ENCODE measurements around the gene C1orf174.
A peak's percentile ranks its signal among the peaks of the same experiment; 100 is the strongest.

C1orf174 gene

GRCh38 chr1:3871451-3871805 lies 28.6 kb downstream of the C1orf174 start:
- DNase-seq (ENCODE audit: low read depth in 2 of 2): no peak

GRCh38 chr1:3869751-3870301 lies 30.2 kb downstream of the C1orf174 start:
- DNase-seq (ENCODE audit: low read depth in 2 of 2): no peak

- no peak for DNase-seq (ENCODE audit: low read depth in 2 of 2)
These were observed 31.5 kb downstream of the C1orf174 start for GRCh38 chr1:3868464-3869006.

DNA sequence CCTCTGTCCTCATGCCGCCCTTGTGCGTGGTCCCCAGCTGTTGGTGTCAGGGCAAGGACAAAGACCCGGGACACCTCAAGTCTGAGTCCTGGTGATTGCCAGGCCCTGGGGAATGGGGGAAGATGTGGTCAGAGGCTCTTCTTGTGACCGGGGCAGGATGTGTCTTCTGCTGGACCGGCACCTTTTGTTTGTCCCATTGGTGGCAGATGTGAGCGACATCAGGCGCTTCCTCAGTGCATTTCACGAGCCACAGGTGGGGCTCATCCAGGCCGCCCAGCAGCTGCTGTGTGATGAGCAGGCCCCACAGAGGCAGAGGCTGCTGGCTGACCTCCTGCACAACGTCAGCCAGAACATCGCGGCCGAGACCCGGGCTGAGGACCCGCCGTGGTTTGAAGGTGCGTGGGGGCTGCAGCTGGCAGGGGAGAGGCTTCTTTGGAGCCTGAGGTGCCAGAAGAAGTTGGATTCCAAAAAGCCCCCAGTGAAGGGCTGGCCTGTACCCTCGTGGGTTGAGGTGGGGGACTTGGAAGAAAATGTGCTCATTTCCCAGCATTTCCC lies 34.4 kb downstream of the C1orf174 start:
- DNase-seq (ENCODE audit: low read depth in 2 of 2): no peak

DNA sequence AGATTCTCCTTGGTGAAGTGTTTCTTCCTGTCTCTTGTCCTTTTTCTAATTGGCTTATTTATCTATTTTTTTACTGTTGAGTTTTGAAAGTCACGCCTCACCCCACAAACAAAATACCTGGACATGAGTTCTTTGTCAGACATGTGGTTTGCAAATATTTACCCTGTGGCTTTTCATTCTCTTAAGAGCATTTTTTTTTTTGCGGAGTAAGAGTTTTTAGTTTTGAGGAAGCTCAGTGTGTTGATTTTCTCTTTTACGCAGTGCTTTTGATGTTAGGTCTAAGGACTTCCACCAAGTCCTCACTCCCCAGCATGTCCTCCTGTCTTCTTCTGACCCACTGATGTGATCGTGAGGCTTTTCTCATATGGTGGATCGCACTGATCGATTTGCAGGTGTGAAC lies 35.2 kb downstream of the C1orf174 start:
- DNase-seq (ENCODE audit: low read depth in 2 of 2): no peak

DNA sequence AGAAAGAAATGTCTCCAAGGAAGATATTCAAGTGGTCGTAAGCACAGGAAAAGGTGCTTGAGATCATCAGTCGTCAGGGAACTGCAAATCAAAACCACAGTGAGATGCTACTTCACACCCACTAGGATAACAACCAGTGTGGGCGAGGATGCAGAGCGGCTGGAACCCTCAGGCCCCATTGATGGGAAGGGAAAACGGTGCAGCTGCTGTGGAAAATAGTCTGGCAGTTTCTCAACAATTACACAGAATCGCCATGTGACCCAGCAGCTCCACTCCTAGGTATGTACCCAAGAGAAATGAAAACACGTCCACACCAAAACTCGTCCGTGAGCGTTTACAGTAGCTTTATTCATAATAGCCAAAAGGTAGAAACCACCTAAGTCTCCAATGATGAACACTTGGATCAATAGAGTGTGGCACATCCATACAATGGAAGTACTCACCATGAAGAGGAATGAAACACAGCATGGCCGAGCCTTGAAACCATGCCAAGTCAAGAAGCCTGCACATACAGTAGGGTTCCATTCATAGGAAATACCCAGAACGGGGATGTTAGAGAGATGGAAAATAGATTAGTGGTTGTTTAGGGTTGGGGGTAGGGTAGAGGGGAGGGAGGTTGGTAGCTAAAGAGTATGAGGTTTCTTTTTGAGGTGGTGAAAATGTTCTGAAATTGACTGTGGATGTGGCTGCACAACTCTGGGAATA lies 36.7 kb downstream of the C1orf174 start:
- no peak for DNase-seq (ENCODE audit: low read depth in 2 of 2)

DNA sequence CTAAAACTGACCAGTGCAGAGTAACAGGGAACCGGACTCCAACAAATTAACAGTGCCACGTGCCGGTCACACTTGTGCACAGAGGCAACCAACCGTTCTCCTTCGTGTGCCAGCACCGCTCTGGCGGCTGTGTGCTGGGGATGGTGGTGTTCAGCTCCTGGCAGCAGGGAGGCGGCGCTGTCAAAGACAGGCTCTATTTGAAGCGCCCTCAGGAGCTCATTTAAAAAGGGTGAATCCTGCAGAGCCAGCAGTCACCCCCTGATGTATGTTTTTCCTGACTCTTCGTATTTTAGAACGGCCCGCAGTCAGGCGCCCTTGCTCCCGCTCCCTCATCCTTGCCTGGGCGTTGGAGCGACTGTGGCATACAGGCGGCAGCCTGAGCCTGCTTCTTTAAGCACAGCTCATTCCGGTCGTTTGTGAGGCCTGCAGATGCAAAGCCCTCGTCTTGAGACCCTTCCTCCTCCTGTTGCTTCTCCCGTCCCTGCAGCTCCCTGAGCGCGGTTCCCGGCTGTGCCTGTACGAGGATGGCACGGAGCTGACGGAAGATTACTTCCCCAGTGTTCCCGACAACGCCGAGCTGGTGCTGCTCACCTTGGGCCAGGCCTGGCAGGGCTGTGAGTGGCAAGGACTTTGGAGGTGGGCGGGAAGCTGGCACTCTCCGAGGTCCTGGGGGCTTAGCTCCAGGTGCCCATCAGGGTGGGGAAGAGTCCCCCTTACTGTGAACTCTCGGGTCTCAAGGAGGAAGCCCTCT lies 41.7 kb downstream of the C1orf174 start:
- no peak for DNase-seq (ENCODE audit: low read depth in 2 of 2)

GRCh38 chr1:3857791-3858129 lies 42.3 kb downstream of the C1orf174 start:
- DNase-seq (ENCODE audit: low read depth in 2 of 2): no peak

GRCh38 chr1:3856923-3857790 lies 42.9 kb downstream of the C1orf174 start, which contains the start of the genes CEP104 and DFFB:
TSS of gene CEP104 (minus strand) at chr1:3857211. CDS start at chr1:3852407, 4,804 bp downstream.
TSS of gene DFFB (plus strand) at chr1:3857476. CDS start at chr1:3857604, 128 bp downstream.
- peak; percentile 92 to 96 for DNase-seq (ENCODE audit: low read depth in 2 of 2)

- DNase-seq (ENCODE audit: low read depth in 2 of 2): no peak
These were observed 47.2 kb downstream of the C1orf174 start for GRCh38 chr1:3852711-3853485.

DNA sequence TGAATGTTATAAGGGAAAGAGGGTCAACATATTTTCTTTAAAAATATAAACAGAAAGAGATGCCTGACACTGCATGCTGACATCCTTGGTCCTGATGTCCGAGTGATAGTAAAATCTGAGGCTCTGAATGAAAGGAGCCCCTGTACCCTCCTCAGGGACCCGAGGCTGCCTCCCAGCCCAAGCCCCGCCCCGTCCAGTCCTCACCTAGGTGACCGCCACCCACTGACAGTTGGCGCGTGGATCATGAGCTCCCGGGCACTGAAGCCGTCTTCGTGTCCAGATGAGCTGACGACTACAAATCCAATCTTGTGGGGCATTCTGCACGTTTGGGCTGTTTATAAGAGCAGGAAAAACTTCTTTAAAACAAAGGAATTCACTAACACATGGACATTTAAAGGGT lies 48.0 kb downstream of the C1orf174 start:
- no peak for DNase-seq (ENCODE audit: low read depth in 2 of 2)

- DNase-seq (ENCODE audit: low read depth in 2 of 2): no peak
These were observed 48.8 kb downstream of the C1orf174 start for GRCh38 chr1:3851292-3851691.

- DNase-seq (ENCODE audit: low read depth in 2 of 2): no peak
These were observed 49.2 kb downstream of the C1orf174 start for GRCh38 chr1:3850857-3851256.

DNA sequence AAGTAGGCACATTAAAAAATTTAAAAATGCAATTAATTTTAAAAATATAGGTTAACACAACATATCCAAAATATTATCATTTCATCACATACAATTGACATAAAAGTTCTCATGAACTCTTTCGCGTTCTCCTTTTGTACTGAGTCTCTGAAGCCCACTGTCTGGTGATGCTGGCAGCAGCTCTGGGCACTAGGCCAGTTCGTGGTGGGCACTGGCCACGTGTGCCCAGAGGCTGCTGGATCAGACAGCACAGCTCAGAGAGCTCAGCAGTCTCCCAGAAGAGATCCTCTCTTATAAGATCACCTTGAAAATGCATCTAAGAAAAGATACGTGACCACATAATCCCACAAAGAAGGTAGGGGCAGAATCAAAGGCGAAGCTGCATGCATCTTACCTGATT lies 53.0 kb downstream of the C1orf174 start:
- DNase-seq (ENCODE audit: low read depth in 2 of 2): no peak

GRCh38 chr1:3846541-3846940 lies 53.5 kb downstream of the C1orf174 start:
- DNase-seq (ENCODE audit: low read depth in 2 of 2): no peak

DNA sequence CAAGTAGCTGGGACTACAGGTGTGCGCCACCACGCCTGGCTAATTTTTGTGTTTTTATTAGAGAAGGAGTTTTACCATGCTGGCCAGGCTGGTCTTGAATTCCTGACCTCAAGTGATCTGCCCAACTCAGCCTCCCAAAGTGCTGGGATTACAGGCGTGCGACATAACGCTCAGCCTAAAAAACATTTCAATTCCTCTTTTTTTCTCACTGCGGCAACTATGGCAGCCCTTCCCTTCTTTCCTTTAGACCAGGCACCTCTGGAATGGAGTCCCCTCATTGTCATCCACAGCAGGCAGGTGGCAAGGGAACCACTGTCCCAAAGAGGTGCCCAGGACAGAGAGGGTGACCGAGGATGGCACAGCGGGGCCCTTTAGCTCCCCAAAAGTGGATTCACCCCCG lies 57.2 kb downstream of the C1orf174 start:
- no peak for DNase-seq (ENCODE audit: low read depth in 2 of 2)

- no peak for DNase-seq (ENCODE audit: low read depth in 2 of 2)
These were observed 58.6 kb downstream of the C1orf174 start for GRCh38 chr1:3841491-3841890.
